WI38 (cell line): ENCODE results near the gene GNB2.
"Not testable (repeated sequence)": the region's sequence is repeated elsewhere in the genome, so short reads cannot be mapped to it uniquely, and the experiment has no call there.

Experiments
- H3K4me3 ChIP-seq: 2 replicates; pipeline ENCODE4 v1.5.1; 2011; ENCODE audit warnings: low read depth, mild to moderate bottlenecking, control low read depth, low read length
- TF ChIP-seq, protein P1 (sequence below): IDR thresholded peaks from 2 replicates; pipeline ENCODE4 v1.5.1; 2012; ENCODE audit warnings: low read depth, mild to moderate bottlenecking, control low read depth, low read length

The GNB2 gene

GRCh38 chr7:100668069-100668449 lies 5.5 kb upstream of the GNB2 start:
- TF ChIP-seq, protein P1, sequence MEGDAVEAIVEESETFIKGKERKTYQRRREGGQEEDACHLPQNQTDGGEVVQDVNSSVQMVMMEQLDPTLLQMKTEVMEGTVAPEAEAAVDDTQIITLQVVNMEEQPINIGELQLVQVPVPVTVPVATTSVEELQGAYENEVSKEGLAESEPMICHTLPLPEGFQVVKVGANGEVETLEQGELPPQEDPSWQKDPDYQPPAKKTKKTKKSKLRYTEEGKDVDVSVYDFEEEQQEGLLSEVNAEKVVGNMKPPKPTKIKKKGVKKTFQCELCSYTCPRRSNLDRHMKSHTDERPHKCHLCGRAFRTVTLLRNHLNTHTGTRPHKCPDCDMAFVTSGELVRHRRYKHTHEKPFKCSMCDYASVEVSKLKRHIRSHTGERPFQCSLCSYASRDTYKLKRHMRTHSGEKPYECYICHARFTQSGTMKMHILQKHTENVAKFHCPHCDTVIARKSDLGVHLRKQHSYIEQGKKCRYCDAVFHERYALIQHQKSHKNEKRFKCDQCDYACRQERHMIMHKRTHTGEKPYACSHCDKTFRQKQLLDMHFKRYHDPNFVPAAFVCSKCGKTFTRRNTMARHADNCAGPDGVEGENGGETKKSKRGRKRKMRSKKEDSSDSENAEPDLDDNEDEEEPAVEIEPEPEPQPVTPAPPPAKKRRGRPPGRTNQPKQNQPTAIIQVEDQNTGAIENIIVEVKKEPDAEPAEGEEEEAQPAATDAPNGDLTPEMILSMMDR = no peak
- no peak overlapping the region for H3K4me3 ChIP-seq

DNA sequence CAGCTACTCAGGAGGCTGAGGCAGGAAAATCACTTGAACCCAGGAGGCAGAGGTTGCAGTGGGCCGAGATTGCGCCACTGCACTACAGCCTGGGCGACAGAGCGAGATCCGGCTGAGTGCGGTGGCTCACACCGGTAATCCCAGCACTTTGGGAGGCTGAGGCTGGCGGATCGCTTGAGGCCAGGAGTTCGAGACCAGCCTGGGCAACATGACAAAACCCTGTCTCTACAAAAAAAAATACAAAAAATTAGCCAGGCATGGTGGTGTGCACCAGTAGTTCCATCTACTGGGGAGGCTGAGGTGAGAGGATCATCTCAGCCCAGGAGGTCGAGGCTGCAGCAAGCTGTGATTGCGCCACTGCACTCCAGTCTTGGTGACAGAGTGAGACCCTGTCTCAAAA lies 4.4 kb upstream of the GNB2 start:
- not testable (repeated sequence) for H3K4me3 ChIP-seq

DNA sequence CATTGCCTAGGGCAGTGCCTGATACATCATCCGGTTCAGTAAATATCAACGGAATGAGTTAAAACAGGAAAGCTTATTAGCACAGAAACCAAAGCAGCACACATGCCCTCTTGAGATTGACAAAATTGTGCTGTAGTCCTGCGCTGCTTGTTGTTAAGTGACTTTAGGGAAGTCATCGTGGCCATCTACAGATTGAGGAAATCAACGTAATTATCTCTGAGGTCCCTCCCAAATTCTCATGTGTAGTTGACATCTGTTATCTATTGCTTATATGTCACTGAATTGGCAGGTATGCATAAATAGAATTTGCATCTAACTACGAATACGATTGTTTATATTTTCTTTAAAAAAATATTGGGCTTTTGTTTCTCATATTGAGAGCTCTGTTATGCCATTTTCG lies 3.5 kb upstream of the GNB2 start:
- H3K4me3 ChIP-seq = no peak overlapping the region
- TF ChIP-seq, protein P1 = no peak

GRCh38 chr7:100671353-100672327 lies 1.9 kb upstream of the GNB2 start:
- TF ChIP-seq, protein P1 = no peak
- no peak overlapping the region for H3K4me3 ChIP-seq

DNA sequence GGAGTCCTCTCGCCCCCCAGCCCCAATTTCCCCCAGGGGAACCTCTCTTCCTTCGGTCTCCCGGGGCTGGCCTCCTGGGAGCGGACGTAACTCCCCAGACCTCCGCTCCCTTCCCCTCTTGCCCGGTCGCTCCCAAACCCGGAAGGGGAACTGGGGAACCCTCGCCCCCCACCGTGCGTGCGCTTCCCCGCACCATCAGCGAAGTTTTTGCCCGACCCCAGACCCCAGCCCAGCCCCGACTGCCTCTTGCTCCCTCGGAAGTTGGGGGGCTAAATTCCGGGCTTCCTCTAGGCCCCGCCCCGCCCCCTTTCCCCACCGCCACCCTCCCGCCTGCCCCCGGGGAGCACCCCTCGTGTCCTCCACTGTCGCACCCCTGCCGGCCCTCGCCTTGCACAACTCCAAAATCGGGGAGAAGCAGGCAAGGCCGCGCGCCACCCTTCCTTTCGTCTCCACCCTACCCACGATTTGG lies 436 bp downstream of the GNB2 start:
- peak overlapping the region; percentile 95 for H3K4me3 ChIP-seq
- TF ChIP-seq, protein P1 = no peak

- TF ChIP-seq, protein P1 = no peak
- peak overlapping the region; percentile 95 for H3K4me3 ChIP-seq
These were observed 1.0 kb downstream of the GNB2 start for GRCh38 chr7:100674411-100675104.

- TF ChIP-seq, protein P1 = no peak
- H3K4me3 ChIP-seq = peak overlapping the region; percentile 95
These were observed 1.5 kb downstream of the GNB2 start for GRCh38 chr7:100675105-100675451.
